NT2/D1 (cell line): ENCODE data around the gene SDC4.

Experiments
- YY1 ChIP-seq: IDR thresholded peaks from 2 replicates; pipeline ENCODE4 v1.6.1; 2011; ENCODE audit not compliant: insufficient read length, insufficient read depth
- ZNF274 ChIP-seq: IDR thresholded peaks from 2 replicates; pipeline ENCODE4 v1.6.1; 2011; ENCODE audit warnings: mild to moderate bottlenecking, low read depth, low read length

DNA sequence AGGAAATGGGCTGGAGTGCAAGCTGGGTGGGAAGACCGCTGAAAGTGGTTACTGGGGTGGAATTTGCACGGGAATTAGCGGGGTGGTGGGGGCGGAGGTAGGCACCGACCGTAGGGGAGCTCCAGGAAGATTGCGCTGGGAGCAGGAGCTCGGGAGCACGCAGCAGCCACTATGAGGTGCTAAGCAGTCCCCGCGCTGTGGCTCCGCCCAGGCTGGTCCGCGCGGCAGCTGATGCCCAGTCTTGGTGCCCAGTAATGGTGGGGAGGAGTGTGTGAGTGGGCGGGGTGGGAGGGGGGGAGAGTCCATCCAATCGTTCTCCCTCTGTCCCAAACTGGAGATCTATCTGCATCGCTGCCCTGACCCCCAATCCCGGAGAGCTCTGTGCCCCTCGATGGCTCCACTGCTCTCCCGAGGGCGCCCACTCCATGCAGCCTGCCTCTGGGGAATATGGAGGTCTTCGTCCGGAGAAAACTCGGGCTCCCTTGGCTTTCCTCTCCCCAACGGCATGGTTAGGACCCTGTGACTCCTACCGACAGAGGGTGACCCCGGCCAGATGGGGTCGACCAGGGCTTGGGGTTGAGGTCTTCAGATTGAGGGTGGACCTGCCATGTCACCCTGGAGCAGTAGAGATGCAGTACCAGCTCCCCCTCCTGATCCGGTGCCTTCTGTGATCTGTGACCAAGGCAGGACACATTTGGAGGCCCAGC is 24.6 kb upstream of the SDC4 start:
- TF ChIP-seq ZNF274: no peak
- no peak for TF ChIP-seq YY1
